ENCODE data around the gene TSTD2. TPM values are rescaled to one million over a fixed set of nuclear protein-coding genes. Genes with fewer than 3 reads are reported as not detected.

The TSTD2 gene
- polyA plus RNA-seq, 1 donor from 2014 or later: 50.0 TPM

DNA sequence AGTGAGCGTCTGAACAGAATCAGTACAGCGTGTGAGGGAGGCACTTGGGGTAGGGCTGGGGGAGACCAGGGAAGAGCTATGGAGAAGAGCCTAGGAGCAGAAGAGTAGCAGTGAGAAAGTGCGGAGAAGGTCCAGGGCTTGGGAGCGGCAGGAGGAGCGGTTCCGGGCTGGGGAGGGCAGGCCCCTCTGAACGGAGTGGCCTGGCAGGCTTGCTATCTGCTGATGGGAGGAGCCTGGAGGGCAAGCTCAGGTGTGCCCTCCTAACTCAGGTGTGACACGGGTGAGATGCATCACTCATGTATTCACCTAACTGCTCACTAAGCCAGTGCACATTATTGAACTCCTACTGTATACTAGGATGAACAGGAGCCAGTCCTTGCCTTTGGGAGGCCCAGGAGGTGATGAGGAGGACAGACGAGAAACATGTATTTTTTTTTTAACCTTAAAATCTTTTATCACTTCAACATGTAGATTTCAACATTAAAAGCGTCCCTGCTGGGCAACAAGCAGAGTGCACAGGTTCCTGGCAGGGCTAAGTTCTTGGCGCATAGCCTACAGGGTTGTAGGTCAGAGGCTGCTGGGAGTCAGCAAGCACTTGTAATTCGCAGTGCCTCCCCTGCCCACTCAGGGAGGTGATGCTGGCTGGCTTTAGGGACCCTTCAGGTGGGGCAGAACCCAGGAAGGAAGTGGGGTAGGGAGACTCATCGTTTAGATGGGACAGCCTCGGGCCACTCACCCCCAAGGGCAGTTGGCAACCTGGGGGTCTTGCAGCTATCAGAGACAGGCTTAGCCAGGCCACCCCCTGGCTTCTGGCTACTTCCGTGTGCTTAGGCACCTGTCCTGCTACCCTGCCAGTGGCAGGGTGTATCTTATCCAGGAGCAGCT is 76.2 kb downstream of the TSTD2 start:
- H3K27ac ChIP-seq (ENCODE audit: low read length): no peak overlapping the region

GRCh38 chr9:97556036-97556720 is 77.0 kb downstream of the TSTD2 start:
- Histone ChIP-seq H3K4me3 (ENCODE audit: low read length) (no peak overlapping the region), H3K4me2 (ENCODE audit: low read length) (no peak overlapping the region), H3K79me2 (replicated peaks; ENCODE audit: insufficient read depth, low read length) (no peaks in the 10 kb centered on the region), H3F3A (ENCODE audit: insufficient read depth, low read length, poor library complexity, severe bottlenecking) (no peaks in the 10 kb centered on the region), H3K9me2 (ENCODE audit: insufficient read depth, low read length) (no peaks in the 10 kb centered on the region), H3K27me3 (ENCODE audit: insufficient read depth, low read depth, low read length) (no peaks in the 10 kb centered on the region), H3K9ac (ENCODE audit: low read length) (no peak overlapping the region), H3K27ac (ENCODE audit: low read length) (no peak overlapping the region), H2AFZ (ENCODE audit: low read depth, low read length) (no peak overlapping the region), H4K20me1 (ENCODE audit: insufficient read depth) (no peaks in the 10 kb centered on the region), H3K36me3 (ENCODE audit: insufficient read depth, low read length) (no peaks in the 10 kb centered on the region), H3K9me3 (ENCODE audit: low read length) (no peaks in the 10 kb centered on the region)
- TF ChIP-seq CTCF (IDR thresholded peaks at IDR 0.05; ENCODE audit: poor library complexity, severe bottlenecking) (no peak), TAF1 (IDR thresholded peaks at IDR 0.05; ENCODE audit: low read depth) (no peak), EZH2 (IDR thresholded peaks at IDR 0.05; ENCODE audit: borderline replicate concordance, insufficient read depth, low read length, poor library complexity, severe bottlenecking) (no peak), SMC3 (conservative IDR thresholded peaks at IDR 0.05; ENCODE audit: poor library complexity) (no peak)
- TF ChIP-seq, protein P1, sequence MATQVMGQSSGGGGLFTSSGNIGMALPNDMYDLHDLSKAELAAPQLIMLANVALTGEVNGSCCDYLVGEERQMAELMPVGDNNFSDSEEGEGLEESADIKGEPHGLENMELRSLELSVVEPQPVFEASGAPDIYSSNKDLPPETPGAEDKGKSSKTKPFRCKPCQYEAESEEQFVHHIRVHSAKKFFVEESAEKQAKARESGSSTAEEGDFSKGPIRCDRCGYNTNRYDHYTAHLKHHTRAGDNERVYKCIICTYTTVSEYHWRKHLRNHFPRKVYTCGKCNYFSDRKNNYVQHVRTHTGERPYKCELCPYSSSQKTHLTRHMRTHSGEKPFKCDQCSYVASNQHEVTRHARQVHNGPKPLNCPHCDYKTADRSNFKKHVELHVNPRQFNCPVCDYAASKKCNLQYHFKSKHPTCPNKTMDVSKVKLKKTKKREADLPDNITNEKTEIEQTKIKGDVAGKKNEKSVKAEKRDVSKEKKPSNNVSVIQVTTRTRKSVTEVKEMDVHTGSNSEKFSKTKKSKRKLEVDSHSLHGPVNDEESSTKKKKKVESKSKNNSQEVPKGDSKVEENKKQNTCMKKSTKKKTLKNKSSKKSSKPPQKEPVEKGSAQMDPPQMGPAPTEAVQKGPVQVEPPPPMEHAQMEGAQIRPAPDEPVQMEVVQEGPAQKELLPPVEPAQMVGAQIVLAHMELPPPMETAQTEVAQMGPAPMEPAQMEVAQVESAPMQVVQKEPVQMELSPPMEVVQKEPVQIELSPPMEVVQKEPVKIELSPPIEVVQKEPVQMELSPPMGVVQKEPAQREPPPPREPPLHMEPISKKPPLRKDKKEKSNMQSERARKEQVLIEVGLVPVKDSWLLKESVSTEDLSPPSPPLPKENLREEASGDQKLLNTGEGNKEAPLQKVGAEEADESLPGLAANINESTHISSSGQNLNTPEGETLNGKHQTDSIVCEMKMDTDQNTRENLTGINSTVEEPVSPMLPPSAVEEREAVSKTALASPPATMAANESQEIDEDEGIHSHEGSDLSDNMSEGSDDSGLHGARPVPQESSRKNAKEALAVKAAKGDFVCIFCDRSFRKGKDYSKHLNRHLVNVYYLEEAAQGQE (IDR thresholded peaks at IDR 0.05; ENCODE audit: borderline replicate concordance): no peak

More for the DNA sequence above, 76.2 kb downstream of the TSTD2 start:
- H3K27me3 ChIP-seq (ENCODE audit: insufficient read depth, low read depth, low read length): no peaks in the 10 kb centered on the region
- H4K20me1 ChIP-seq (ENCODE audit: insufficient read depth): no peaks in the 10 kb centered on the region
- H3K36me3 ChIP-seq (ENCODE audit: insufficient read depth, low read length): no peaks in the 10 kb centered on the region
- H3K4me3 ChIP-seq (ENCODE audit: low read length): no peak overlapping the region
- no peak overlapping the region for H3K4me2 ChIP-seq (ENCODE audit: low read length)
- no peak overlapping the region for H2AFZ ChIP-seq (ENCODE audit: low read depth, low read length)
- TF ChIP-seq EZH2 (IDR thresholded peaks at IDR 0.05; ENCODE audit: borderline replicate concordance, insufficient read depth, low read length, poor library complexity, severe bottlenecking) (no peak), EP300 (conservative IDR thresholded peaks at IDR 0.05; ENCODE audit: poor library complexity, severe bottlenecking) (no peak), MXI1 (conservative IDR thresholded peaks at IDR 0.05; ENCODE audit: poor library complexity, severe bottlenecking) (no peak), CTCF (IDR thresholded peaks at IDR 0.05; ENCODE audit: poor library complexity, severe bottlenecking) (no peak), RAD21 (conservative IDR thresholded peaks at IDR 0.05) (no peak), TAF1 (IDR thresholded peaks at IDR 0.05; ENCODE audit: low read depth) (no peak), SMC3 (conservative IDR thresholded peaks at IDR 0.05; ENCODE audit: poor library complexity) (no peak), POLR2AphosphoS5 (IDR thresholded peaks at IDR 0.05) (no peak)
- TF ChIP-seq, protein P1 (IDR thresholded peaks at IDR 0.05; ENCODE audit: borderline replicate concordance): no peak
- no peaks in the 10 kb centered on the region for H3K79me2 ChIP-seq (replicated peaks; ENCODE audit: insufficient read depth, low read length)
- no peak overlapping the region for H3K9ac ChIP-seq (ENCODE audit: low read length)
- no peaks in the 10 kb centered on the region for H3K9me3 ChIP-seq (ENCODE audit: low read length)
- no peaks in the 10 kb centered on the region for H3F3A ChIP-seq (ENCODE audit: insufficient read depth, low read length, poor library complexity, severe bottlenecking)
- H3K9me2 ChIP-seq (ENCODE audit: insufficient read depth, low read length): no peaks in the 10 kb centered on the region

Measured in neural cell (in vitro differentiated cells).